ENCODE data around the gene ITIH4. TPM values are rescaled to one million over a fixed set of nuclear protein-coding genes. Genes with fewer than 3 reads are reported as not detected.

Gene ITIH4
- total and polyA plus RNA-seq, 2 of the 13 experiments (the other 11 are each of a cell fraction or from before 2014, with no cell fraction given) = 2.7 to 5.3 TPM

DNA sequence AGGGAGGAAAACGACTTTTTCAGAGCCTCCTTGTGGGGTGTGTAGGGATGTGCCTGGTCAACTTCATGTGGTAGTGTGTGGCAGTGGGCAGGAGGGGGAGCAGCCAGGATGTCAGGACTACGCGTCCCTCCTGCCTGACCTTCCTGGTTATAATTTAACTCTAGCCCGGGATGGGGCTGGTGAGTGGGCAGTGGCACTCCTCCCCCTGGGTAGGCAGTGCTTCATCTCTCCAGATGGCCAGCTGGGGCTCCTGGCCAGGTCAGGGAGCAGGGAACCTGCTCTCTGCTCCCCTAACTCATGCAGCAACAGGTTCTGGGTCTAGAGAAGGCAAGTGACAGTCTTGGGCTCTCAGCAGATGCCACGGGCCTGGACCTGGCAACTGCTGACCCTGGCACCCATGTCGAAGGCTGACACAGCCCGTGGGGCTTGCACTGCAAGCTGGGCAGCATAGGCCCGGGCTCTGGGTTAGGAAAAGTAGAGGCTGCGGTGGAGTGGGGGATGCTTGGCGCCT is 2.6 kb downstream of the ITIH4 start (continued):
- TF ChIP-seq, protein P1, sequence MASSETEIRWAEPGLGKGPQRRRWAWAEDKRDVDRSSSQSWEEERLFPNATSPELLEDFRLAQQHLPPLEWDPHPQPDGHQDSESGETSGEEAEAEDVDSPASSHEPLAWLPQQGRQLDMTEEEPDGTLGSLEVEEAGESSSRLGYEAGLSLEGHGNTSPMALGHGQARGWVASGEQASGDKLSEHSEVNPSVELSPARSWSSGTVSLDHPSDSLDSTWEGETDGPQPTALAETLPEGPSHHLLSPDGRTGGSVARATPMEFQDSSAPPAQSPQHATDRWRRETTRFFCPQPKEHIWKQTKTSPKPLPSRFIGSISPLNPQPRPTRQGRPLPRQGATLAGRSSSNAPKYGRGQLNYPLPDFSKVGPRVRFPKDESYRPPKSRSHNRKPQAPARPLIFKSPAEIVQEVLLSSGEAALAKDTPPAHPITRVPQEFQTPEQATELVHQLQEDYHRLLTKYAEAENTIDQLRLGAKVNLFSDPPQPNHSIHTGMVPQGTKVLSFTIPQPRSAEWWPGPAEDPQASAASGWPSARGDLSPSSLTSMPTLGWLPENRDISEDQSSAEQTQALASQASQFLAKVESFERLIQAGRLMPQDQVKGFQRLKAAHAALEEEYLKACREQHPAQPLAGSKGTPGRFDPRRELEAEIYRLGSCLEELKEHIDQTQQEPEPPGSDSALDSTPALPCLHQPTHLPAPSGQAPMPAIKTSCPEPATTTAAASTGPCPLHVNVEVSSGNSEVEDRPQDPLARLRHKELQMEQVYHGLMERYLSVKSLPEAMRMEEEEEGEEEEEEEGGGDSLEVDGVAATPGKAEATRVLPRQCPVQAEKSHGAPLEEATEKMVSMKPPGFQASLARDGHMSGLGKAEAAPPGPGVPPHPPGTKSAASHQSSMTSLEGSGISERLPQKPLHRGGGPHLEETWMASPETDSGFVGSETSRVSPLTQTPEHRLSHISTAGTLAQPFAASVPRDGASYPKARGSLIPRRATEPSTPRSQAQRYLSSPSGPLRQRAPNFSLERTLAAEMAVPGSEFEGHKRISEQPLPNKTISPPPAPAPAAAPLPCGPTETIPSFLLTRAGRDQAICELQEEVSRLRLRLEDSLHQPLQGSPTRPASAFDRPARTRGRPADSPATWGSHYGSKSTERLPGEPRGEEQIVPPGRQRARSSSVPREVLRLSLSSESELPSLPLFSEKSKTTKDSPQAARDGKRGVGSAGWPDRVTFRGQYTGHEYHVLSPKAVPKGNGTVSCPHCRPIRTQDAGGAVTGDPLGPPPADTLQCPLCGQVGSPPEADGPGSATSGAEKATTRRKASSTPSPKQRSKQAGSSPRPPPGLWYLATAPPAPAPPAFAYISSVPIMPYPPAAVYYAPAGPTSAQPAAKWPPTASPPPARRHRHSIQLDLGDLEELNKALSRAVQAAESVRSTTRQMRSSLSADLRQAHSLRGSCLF (CRISPR knock-in tag; IDR thresholded peaks at IDR 0.05; ENCODE audit: borderline replicate concordance) = no peak
- TF ChIP-seq GABPA (IDR thresholded peaks at IDR 0.05; ENCODE audit: low read depth, low read length) (no peak), GABPA (CRISPR knock-in tag; IDR thresholded peaks at IDR 0.05; ENCODE audit: low read depth) (no peak), ZNF260 (CRISPR knock-in tag; IDR thresholded peaks at IDR 0.05; ENCODE audit: borderline replicate concordance, low read depth) (no peak), ZNF367 (CRISPR knock-in tag; IDR thresholded peaks at IDR 0.05; ENCODE audit: borderline replicate concordance) (no peak), ZNF296 (CRISPR knock-in tag; conservative IDR thresholded peaks at IDR 0.05) (0 out of 2 replicates have a peak, but pooled peaks have one; percentile 57), YEATS2 (CRISPR knock-in tag; IDR thresholded peaks at IDR 0.05; ENCODE audit: borderline replicate concordance) (no peak), ZFY (CRISPR knock-in tag; IDR thresholded peaks at IDR 0.05) (no peak), RARA (CRISPR knock-in tag; IDR thresholded peaks at IDR 0.05) (peak; percentile 29; the same call in 1 of the 2 replicates), ZNF556 (CRISPR knock-in tag; IDR thresholded peaks at IDR 0.05; ENCODE audit: borderline replicate concordance) (no peak), ZNF670 (CRISPR knock-in tag; IDR thresholded peaks at IDR 0.05; ENCODE audit: borderline replicate concordance) (no peak), NFE2L2 (IDR thresholded peaks at IDR 0.05; ENCODE audit: low read length) (no peak), XBP1 (CRISPR knock-in tag; IDR thresholded peaks at IDR 0.05) (no peak), NCOR1 (IDR thresholded peaks at IDR 0.05; ENCODE audit: borderline replicate concordance, low read length) (no peak)
- TF ChIP-seq, protein P2, sequence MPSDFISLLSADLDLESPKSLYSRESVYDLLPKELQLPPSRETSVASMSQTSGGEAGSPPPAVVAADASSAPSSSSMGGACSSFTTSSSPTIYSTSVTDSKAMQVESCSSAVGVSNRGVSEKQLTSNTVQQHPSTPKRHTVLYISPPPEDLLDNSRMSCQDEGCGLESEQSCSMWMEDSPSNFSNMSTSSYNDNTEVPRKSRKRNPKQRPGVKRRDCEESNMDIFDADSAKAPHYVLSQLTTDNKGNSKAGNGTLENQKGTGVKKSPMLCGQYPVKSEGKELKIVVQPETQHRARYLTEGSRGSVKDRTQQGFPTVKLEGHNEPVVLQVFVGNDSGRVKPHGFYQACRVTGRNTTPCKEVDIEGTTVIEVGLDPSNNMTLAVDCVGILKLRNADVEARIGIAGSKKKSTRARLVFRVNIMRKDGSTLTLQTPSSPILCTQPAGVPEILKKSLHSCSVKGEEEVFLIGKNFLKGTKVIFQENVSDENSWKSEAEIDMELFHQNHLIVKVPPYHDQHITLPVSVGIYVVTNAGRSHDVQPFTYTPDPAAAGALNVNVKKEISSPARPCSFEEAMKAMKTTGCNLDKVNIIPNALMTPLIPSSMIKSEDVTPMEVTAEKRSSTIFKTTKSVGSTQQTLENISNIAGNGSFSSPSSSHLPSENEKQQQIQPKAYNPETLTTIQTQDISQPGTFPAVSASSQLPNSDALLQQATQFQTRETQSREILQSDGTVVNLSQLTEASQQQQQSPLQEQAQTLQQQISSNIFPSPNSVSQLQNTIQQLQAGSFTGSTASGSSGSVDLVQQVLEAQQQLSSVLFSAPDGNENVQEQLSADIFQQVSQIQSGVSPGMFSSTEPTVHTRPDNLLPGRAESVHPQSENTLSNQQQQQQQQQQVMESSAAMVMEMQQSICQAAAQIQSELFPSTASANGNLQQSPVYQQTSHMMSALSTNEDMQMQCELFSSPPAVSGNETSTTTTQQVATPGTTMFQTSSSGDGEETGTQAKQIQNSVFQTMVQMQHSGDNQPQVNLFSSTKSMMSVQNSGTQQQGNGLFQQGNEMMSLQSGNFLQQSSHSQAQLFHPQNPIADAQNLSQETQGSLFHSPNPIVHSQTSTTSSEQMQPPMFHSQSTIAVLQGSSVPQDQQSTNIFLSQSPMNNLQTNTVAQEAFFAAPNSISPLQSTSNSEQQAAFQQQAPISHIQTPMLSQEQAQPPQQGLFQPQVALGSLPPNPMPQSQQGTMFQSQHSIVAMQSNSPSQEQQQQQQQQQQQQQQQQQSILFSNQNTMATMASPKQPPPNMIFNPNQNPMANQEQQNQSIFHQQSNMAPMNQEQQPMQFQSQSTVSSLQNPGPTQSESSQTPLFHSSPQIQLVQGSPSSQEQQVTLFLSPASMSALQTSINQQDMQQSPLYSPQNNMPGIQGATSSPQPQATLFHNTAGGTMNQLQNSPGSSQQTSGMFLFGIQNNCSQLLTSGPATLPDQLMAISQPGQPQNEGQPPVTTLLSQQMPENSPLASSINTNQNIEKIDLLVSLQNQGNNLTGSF (CRISPR knock-in tag; IDR thresholded peaks at IDR 0.05) = no peak
- TF ChIP-seq, protein P3, sequence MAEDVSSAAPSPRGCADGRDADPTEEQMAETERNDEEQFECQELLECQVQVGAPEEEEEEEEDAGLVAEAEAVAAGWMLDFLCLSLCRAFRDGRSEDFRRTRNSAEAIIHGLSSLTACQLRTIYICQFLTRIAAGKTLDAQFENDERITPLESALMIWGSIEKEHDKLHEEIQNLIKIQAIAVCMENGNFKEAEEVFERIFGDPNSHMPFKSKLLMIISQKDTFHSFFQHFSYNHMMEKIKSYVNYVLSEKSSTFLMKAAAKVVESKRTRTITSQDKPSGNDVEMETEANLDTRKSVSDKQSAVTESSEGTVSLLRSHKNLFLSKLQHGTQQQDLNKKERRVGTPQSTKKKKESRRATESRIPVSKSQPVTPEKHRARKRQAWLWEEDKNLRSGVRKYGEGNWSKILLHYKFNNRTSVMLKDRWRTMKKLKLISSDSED (CRISPR knock-in tag; IDR thresholded peaks at IDR 0.05) = no peak
- TF ChIP-seq, protein P4, sequence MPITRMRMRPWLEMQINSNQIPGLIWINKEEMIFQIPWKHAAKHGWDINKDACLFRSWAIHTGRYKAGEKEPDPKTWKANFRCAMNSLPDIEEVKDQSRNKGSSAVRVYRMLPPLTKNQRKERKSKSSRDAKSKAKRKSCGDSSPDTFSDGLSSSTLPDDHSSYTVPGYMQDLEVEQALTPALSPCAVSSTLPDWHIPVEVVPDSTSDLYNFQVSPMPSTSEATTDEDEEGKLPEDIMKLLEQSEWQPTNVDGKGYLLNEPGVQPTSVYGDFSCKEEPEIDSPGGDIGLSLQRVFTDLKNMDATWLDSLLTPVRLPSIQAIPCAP (CRISPR knock-in tag; IDR thresholded peaks at IDR 0.05; ENCODE audit: low read depth) = no peak

Data from HepG2 (cell line).